HEK293T (cell line): ENCODE data around the gene C3.

ENCODE experiments used
- CTBP1 ChIP-seq: fragments of 450-650 bp; IDR thresholded peaks from 2 replicates; pipeline ENCODE4 v1.6.1; 2016; ENCODE audit warnings: borderline replicate concordance
- ELF4 ChIP-seq: fragments of 450-650 bp; IDR thresholded peaks from 2 replicates; pipeline ENCODE4 v1.6.1; 2017; ENCODE audit warnings: antibody characterized with exemption
- FOXA1 ChIP-seq: fragments of 450-650 bp; IDR thresholded peaks from 2 replicates; pipeline ENCODE4 v1.6.1; 2016; ENCODE audit warnings: mild to moderate bottlenecking
- L3MBTL2 ChIP-seq: fragments of 450-650 bp; conservative IDR thresholded peaks from 2 replicates; pipeline ENCODE4 v1.6.1; 2016; ENCODE audit warnings: mild to moderate bottlenecking
- LEF1 ChIP-seq: fragments of 450-650 bp; IDR thresholded peaks from 2 replicates; pipeline ENCODE4 v1.6.1; 2017; ENCODE audit warnings: mild to moderate bottlenecking, borderline replicate concordance
- PKNOX1 ChIP-seq: fragments of 450-650 bp; IDR thresholded peaks from 2 replicates; pipeline ENCODE4 v1.6.1; 2016
- SP1 ChIP-seq: fragments of 450-650 bp; IDR thresholded peaks from 2 replicates; pipeline ENCODE4 v1.6.1; 2017
- TARDBP ChIP-seq: fragments of 450-650 bp; IDR thresholded peaks from 2 replicates; pipeline ENCODE4 v1.6.1; 2016

- no peak for TF ChIP-seq CTBP1
- TF ChIP-seq FOXA1, result no peak
- no peak for TF ChIP-seq TARDBP
- no peak for TF ChIP-seq PKNOX1
- TF ChIP-seq LEF1, result no peak
- no peak for TF ChIP-seq SP1
- no peak for TF ChIP-seq ELF4
- no peak for TF ChIP-seq L3MBTL2
These were observed 6.4 kb downstream of the C3 start for GRCh38 chr19:6713773-6714692.
